Endodermal cell (in vitro differentiated cells): ENCODE results near the gene RGS6. TPM values are rescaled to one million over a fixed set of nuclear protein-coding genes. Genes with fewer than 3 reads are reported as not detected.

Experiments used
- DNase-seq: peaks from one replicate; pipeline ENCODE4 v3.0.0-alpha.2; 2017
- H3K27ac ChIP-seq: 2 replicates; pipeline ENCODE4 v1.5.1; 2013; ENCODE audit warnings: mild to moderate bottlenecking, low read depth, low read length, moderate library complexity
- H3K27me3 ChIP-seq: 2 replicates; pipeline ENCODE4 v1.6.1; 2013; ENCODE audit warnings: mild to moderate bottlenecking, low read length, moderate library complexity; ENCODE audit not compliant: insufficient read depth, control insufficient read depth, poor library complexity, severe bottlenecking
- H3K36me3 ChIP-seq: 2 replicates; pipeline ENCODE4 v1.7.0; 2013; ENCODE audit warnings: mild to moderate bottlenecking, low read length, moderate library complexity; ENCODE audit not compliant: control insufficient read depth, insufficient read depth
- H3K4me1 ChIP-seq: one replicate; pipeline ENCODE4 v1.7.0; 2013; ENCODE audit warnings: low read length; ENCODE audit not compliant: control insufficient read depth, insufficient read depth
- H3K4me3 ChIP-seq: 2 replicates; pipeline ENCODE4 v1.5.1; 2013; ENCODE audit warnings: mild to moderate bottlenecking, low read length, moderate library complexity
- H3K9ac ChIP-seq: 2 replicates; pipeline ENCODE4 v1.6.1; 2013; ENCODE audit warnings: mild to moderate bottlenecking, low read length, moderate library complexity; ENCODE audit not compliant: poor library complexity, severe bottlenecking; ENCODE audit errors: extremely low read depth
- H3K9me3 ChIP-seq: 2 replicates; pipeline ENCODE4 v1.6.1; 2013; ENCODE audit warnings: mild to moderate bottlenecking, low read length, moderate library complexity; ENCODE audit not compliant: control insufficient read depth
- H3K27ac Mint-ChIP-seq: 2 replicates; pipeline ENCODE4 v1.8.0; 2020; ENCODE audit warnings: mixed read lengths
- H3K27me3 Mint-ChIP-seq: 2 replicates; pipeline ENCODE4 v1.8.0; 2021; ENCODE audit warnings: mild to moderate bottlenecking, mixed read lengths; ENCODE audit not compliant: insufficient read depth
- H3K36me3 Mint-ChIP-seq: 2 replicates; pipeline ENCODE4 v1.8.0; 2020; ENCODE audit warnings: low read depth, mixed read lengths
- H3K4me1 Mint-ChIP-seq: 2 replicates; pipeline ENCODE4 v1.8.0; 2020; ENCODE audit warnings: mixed read lengths
- H3K4me3 Mint-ChIP-seq: 2 replicates; pipeline ENCODE4 v1.8.0; 2020; ENCODE audit warnings: mild to moderate bottlenecking, moderate library complexity, mixed read lengths
- H3K9me3 Mint-ChIP-seq: 2 replicates; pipeline ENCODE4 v1.8.0; 2020; ENCODE audit warnings: mild to moderate bottlenecking, mixed read lengths
- WGBS, 2 experiments: methylation state at CpG; one replicate each; pipeline versions ENCODE4 v1.1.5 to v1.1.7; 2013; ENCODE audit warnings: missing lambda C conversion rate in 2 of 2, mixed read lengths in 1 of 2; ENCODE audit not compliant: insufficient coverage in 1 of 2, insufficient read length in 1 of 2; 5-methylcytosine and 5-hydroxymethylcytosine counted together
- total RNA-seq, 2 donors: library from RNA; stranded (reverse); fragmentation: NEBNext Ultra II Directional in 1 of 2; extraction: Animal tissue kit (Norgen Biotek cat#: 25700) in 1 of 2; gene quantifications; 2 replicates in 1 of 2; 3 replicates in 1 of 2; pipeline ENCODE4 v1.2.1, GENCODE V29; 2021
- TF ChIP-seq, protein P1 (sequence below): fragments of 200-600 bp; sonication (generic); conservative IDR thresholded peaks from 2 replicates; pipeline ENCODE4 v1.5.0; 2021; ENCODE audit warnings: antibody characterized with exemption, mild to moderate bottlenecking

Gene RGS6
- total RNA-seq, 2 donors from 2014 or later: 10.1 to 16.3 TPM

DNA sequence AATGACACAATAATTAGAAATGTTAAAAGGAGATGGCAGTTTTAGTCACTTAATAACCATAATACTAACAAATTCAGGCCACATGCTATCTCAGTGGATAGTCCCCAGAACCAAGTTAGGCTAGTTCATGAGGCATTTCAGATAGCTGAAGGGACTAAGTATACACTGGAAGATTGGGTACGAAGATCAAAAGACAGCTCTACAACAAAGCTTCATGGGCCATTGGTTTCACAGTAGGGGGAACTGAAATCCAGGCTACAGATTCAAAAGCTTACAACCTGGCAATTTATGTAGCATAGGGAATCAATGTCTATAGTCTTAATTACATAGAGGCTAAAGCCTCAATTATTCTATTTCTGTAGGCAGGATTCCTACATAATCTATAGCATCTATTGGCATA, 343.0 kb downstream of the RGS6 start:
- Mint-ChIP-seq H3K9me3 (peaks cover 14% of the 10 kb centered on the region), H3K4me3 (no peak overlapping the region)

DNA sequence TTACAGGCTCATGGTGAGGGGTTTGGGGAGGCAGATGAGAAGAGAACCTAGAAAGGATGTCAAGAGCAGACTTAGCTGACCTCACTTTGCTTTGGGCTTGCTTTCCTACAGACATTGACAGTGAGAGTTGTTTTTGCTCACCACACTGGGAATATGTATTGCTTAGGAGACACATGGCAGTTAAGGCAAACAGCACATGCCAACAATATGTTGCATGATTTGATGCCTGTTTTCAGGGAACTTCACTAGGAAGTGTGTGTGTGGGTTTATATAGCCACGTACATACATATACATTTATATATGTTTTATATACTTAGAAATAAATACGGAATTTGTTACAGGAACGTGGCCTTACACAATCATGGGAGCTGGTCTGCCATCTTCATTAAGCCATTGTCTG, 346.1 kb downstream of the RGS6 start:
- Mint-ChIP-seq H3K9me3 (peaks cover 22% of the 10 kb centered on the region), H3K27me3 (no peaks in the 10 kb centered on the region), H3K36me3 (no peaks in the 10 kb centered on the region), H3K4me3 (no peak overlapping the region), H3K27ac (no peak overlapping the region), H3K4me1 (no peaks in the 10 kb centered on the region)
- no peak overlapping the region for H3K27ac ChIP-seq
- H3K36me3 ChIP-seq: no peaks in the 10 kb centered on the region
- H3K4me1 ChIP-seq: no peaks in the 10 kb centered on the region
- no peak for DNase-seq
- TF ChIP-seq, protein P1, sequence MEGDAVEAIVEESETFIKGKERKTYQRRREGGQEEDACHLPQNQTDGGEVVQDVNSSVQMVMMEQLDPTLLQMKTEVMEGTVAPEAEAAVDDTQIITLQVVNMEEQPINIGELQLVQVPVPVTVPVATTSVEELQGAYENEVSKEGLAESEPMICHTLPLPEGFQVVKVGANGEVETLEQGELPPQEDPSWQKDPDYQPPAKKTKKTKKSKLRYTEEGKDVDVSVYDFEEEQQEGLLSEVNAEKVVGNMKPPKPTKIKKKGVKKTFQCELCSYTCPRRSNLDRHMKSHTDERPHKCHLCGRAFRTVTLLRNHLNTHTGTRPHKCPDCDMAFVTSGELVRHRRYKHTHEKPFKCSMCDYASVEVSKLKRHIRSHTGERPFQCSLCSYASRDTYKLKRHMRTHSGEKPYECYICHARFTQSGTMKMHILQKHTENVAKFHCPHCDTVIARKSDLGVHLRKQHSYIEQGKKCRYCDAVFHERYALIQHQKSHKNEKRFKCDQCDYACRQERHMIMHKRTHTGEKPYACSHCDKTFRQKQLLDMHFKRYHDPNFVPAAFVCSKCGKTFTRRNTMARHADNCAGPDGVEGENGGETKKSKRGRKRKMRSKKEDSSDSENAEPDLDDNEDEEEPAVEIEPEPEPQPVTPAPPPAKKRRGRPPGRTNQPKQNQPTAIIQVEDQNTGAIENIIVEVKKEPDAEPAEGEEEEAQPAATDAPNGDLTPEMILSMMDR: no peak
- 100% methylated on average over 1 to 2 of the region's 3 CpGs for WGBS, 2 experiments
- no peak overlapping the region for H3K4me3 ChIP-seq
- no peak overlapping the region for H3K9ac ChIP-seq
- H3K27me3 ChIP-seq: no peaks in the 10 kb centered on the region
- H3K9me3 ChIP-seq: peaks cover 13% of the 10 kb centered on the region

More for the DNA sequence above, 343.0 kb downstream of the RGS6 start:
- H3K36me3 ChIP-seq: no peaks in the 10 kb centered on the region
- H3K27me3 Mint-ChIP-seq: no peaks in the 10 kb centered on the region
- H3K27me3 ChIP-seq: no peaks in the 10 kb centered on the region
- 50 to 85% methylated on average over 1 of the region's 1 CpG for WGBS, 2 experiments
- H3K27ac Mint-ChIP-seq: no peak overlapping the region
- no peaks in the 10 kb centered on the region for H3K4me1 ChIP-seq
- H3K4me3 ChIP-seq: no peak overlapping the region
- H3K36me3 Mint-ChIP-seq: no peaks in the 10 kb centered on the region
- TF ChIP-seq, protein P1: no peak
- no peaks in the 10 kb centered on the region for H3K4me1 Mint-ChIP-seq
- H3K9me3 ChIP-seq: peaks cover 17% of the 10 kb centered on the region
- no peak overlapping the region for H3K27ac ChIP-seq
- no peak overlapping the region for H3K9ac ChIP-seq
- no peak for DNase-seq

DNA sequence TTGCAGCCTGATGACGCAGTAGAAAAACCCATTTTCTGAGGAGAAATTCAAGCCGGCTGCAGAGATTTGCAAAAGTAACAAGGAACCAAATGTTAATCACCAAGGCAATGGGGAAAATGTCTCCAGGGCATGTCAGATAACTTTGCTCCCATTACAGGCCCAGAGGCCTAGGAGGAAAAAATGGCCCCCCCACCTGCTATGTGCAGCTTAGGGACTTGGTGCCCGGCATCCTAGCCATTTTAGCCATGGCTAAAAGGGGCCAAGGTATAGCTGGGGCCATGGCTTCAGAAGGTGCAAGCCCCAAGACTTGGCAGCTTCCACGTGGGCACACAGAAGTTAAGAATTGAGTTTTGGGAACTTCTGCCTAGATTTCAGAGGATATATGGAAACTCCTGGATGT, 351.9 kb downstream of the RGS6 start:
- TF ChIP-seq, protein P1: no peak
- no peak overlapping the region for H3K27ac ChIP-seq
- Mint-ChIP-seq H3K27me3 (no peaks in the 10 kb centered on the region), H3K4me3 (no peak overlapping the region), H3K36me3 (peaks cover 12% of the 10 kb centered on the region), H3K4me1 (no peaks in the 10 kb centered on the region), H3K9me3 (peaks cover 69% of the 10 kb centered on the region), H3K27ac (no peak overlapping the region)
- WGBS, 2 experiments: 87 to 96% methylated on average over 4 of the region's 4 CpGs
- H3K4me1 ChIP-seq: no peaks in the 10 kb centered on the region
- H3K9me3 ChIP-seq: peaks cover 52% of the 10 kb centered on the region
- H3K27me3 ChIP-seq: no peaks in the 10 kb centered on the region
- no peaks in the 10 kb centered on the region for H3K36me3 ChIP-seq
- no peak overlapping the region for H3K4me3 ChIP-seq
- no peak overlapping the region for H3K9ac ChIP-seq
- no peak for DNase-seq
